Activated CD8-positive, alpha-beta memory T cell treated with anti-CD3 and anti-CD28 coated beads, Interleukin-2, amount 50 U/mL, for 4 hours (primary cell): ENCODE results near the gene RNF19B.

Experiments used
- DNase-seq: peaks from one replicate; pipeline ENCODE4 v3.0.0-alpha.2; 2020

RNF19B gene

DNA sequence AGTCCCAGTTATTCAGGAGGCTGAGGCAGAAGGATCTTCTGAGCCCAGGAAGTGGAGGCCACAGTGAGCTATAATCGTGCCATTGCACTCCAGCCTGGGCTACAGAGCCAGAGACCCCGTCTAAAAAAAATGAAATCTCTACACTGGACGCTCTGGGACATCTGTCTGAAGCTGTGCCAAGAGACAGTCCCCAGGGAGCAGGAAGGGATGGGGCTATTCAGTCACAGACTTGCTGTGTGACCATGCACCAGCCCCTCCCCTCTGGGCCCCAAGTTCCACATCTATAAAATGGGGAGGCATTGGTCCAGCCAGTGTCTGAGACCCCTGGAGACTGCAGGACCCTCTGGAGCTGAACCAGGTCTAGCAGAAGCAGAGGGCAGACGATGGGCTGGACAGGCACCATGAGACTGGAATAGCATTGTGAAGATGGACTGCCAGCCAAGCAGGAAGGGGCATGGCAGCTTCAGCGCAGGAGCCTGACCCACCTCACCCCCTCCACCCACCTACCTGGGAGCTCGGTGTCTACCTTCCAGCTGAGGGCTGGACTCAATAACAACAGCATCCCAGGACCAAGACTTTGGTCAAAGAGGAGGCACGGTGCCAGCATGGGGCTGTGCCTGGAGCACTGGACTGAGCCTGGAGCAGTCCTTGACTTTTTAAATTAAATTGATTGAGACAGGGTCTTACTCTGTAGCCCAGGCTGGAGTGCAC lies 64.9 kb downstream of the RNF19B start:
- DNase-seq: no peak

DNA sequence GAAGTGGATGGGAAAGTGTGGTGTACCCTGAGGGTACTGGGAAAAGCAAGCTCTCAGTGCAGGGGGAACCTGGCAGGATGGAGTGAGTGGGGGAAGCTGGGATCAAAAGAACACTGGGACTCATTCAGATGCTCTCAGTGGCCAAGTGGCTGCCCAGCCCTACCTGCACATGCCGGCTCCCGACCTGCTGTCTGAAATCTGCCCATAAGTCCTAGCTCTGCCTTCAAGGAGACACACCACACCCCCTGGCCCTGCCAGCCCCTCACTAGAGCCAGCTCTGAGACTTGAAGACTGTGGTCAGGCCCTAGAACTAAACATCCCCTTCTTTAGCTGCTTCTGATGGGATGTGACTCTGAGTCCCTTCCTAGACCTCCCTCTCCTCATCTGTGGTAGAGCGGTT lies 65.7 kb downstream of the RNF19B start:
- no peak for DNase-seq

- DNase-seq: no peak
Measured at GRCh38 chr1:32898056-32898455, 66.6 kb downstream of the RNF19B start.

DNA sequence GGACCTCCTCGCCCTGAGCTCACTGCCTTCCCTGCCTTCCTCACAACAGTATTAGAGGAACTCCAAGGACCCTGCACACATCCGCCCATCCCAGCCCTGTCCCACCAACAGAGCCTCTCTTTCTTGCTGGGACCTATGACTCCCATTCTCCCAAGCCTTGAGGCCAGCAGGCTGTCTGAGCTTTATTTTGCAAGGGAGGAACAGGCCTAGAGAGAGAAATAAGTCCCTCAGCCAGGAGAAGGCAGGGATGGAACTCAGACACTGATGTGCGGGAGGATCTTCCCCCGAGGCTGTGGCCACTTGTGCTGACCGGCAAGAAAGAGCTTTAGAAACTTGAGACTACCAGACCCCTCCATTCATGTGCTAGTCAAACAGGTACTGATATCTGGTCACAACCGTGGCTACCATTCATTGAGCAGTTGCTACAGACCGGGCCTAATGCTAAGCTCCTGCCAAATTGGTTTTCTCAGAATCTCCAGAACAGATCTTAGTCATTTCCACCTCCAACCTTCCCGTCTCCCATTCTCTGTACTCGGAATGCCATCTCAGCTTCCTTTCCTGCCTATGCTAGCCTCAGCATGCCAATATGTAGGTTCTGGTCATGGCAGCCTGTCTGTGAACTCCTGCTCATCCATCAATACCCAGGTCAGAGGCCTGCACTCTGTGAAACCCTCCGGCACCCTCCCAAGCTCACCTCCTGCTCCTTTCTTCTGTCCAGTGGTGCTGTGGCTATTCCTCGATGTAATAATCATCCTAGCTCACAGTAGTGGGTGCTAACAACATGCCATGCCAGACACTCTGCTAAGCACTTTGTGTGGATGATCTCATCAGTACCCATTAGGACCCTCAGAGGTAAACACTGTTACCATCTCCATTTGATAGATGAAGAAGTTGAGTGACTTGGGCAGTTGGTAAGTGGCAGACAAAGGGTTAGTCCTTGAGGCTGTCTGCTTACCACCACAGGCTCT lies 67.2 kb downstream of the RNF19B start:
- no peak for DNase-seq

GRCh38 chr1:32896451-32896850 lies 68.2 kb downstream of the RNF19B start:
- DNase-seq: no peak

DNA sequence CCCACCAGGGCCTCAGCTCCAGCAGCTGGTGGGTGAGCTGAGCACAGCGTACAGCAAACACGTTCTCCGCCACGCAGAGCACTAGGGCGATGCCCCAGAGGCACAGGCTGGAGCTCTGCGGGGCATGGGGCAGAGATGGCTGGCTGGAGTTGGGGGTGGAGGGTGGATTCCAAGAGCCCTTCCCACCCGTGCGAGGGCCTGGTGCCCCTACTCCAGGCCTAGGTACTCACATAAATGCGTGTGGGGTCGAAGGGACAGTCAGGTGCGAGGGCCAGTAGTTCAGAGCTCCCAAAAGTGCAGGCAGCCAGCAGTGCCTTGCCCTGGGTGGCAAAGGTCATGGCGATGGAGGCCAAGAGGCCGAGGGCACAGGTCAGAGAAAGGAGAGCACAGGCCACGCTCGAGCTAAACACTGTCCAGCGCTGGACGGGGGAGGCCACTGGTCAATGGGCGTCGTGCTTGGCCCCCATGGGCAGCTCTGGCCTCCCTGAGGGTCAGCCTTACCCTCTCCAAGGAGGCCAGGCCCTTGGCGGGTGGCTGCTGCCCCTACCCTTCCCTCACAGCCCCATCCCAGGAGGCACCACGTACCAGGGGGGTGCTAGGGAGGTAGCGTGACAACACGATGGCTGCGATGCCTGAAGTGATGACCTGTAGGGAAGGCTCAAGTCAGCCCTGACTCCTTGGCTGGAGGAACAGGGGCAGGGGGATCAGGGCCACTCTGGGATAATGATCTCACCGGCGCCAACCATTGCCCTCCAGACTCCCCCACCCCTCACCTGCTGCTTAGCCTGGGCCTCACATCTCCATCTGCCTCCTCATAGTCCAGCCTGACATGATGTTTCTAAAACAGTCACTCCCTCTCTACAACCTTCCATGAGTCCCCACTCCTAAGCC lies 69.0 kb downstream of the RNF19B start:
- no peak for DNase-seq

DNA sequence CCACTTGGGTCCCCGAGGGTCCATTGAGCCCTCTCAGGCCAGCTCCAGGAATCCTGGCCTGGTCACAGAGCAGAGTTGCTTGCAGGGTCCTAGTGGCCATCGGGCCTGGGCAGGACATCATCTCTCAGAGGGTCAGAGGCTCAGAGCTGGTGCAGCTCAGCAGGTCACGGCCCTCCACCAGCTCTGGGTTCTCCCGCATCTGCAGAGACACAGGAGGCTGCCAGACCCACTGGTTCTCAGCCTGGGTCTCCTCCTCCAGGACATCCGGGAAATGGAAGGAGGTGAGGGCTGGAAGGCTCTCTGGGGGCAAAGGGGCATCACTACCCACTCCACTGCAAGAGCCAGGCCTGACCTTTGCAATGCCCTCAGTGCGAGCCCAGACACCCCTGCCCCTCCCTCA lies 69.9 kb downstream of the RNF19B start:
- no peak for DNase-seq

- DNase-seq: no peak
Measured at GRCh38 chr1:32894019-32894600, 70.5 kb downstream of the RNF19B start.

GRCh38 chr1:32893198-32894018 lies 71.2 kb downstream of the RNF19B start:
- DNase-seq: no peak

DNA sequence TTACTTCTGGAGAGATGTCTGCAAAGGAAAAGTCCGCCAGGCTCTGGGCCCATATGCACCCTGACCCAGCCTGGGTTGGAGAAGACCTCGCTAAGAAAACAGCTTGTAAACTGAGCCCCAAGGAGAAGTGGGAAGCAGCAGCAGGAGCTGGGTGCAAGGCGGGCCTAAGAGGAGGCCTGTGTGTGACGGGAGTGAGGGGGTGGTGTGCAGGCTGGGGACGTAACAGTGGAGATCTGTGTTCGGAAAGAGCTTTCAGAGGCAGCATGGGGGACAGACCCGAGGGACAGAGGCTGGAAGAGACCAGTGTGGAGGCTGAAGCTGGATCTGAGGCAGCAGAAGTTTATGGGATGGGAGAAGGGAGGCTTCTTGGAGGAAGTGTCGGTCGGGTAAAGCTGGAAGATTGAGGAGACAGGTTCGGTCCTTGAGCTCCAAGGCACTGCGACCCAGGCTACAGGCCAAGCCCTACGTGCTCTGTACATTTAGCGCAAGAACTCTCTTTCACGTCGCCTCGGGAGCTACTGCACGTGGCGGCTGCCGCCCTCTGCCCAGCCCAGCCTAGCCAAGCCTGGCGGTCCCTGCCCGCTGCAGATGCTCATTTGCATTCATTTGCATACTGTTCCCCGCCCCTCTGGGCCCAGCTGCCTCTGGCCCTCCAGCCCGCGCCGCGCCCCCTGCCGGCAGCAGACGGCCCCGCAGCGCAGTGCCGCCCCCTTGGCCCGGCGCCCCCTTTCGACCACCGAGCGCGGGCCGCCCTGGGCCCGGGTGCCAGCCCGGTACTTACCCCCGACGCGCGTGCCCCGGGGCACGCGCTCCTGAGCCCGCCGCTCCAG lies 72.0 kb downstream of the RNF19B start:
- DNase-seq: peak; percentile 42

GRCh38 chr1:32891630-32892029 lies 73.0 kb downstream of the RNF19B start:
- no peak for DNase-seq

DNA sequence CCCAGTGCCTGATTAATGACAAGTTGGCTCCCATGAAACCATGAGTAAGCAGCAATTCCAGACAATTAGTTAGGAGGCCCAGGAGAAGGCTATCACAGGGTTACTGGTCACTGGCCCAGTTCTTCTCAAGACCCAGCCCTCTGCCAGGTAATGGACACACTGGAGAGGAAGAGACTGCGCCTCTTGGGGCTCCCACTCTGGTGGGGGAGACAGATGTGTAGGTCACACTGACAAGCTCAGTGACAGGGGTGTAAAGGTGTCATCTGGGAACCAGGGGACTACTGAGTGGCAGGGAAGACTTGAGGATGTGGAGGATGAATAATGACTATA lies 73.4 kb downstream of the RNF19B start:
- no peak for DNase-seq

GRCh38 chr1:32890516-32891240 lies 73.9 kb downstream of the RNF19B start:
- no peak for DNase-seq

DNA sequence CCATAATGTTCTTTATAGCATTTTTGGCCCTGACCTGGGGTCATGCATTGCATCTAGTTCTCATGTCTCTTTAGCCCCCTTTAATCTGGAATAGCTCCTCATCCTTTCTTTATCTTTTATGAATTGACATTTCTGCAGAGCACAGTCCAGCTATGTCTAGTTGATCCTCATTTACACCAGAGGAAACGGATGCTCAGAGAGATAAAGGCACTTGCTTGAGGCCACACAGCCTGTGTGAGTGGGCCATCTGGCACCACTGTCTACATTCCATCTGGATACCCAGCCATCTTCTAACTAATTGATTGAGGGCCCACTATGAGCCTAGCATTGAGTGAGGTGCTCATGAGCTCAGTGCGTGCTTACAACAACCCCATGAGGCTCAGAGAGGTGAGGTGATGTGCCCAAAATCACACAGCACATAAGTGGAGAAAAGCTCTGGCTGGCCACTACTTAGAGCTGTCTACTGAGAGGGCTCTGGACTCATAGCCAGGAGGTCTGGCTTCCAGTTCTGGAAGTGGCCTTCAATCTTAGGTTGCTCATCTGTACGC lies 74.8 kb downstream of the RNF19B start:
- DNase-seq: no peak

DNA sequence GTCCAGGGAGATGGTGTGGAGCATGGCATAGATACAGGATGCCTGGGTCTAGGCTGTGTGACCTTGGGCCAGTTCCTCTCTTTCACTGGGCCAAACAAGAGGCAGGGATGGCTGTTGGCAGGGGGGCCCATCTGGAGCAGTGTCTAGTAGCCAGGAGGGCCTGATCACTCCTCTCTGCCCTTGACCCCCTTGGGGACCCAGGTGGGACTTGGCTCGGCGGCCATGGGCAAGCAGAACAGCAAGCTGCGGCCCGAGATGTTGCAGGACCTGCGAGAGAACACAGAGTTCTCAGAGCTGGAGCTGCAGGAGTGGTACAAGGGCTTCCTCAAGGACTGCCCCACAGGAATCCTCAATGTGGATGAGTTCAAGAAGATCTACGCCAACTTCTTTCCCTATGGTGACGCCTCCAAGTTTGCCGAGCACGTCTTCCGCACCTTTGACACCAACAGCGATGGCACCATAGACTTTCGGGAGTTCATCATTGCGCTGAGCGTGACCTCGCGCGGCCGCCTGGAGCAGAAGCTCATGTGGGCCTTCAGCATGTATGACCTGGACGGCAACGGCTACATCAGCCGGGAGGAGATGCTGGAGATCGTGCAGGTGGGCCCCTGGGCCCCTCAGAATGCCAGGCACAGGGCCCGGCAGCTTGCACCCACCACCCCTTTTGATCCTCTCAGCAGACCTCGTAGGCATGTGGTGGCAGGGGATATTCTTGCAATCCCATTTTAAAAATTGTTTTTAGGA lies 75.8 kb downstream of the RNF19B start:
- no peak for DNase-seq

GRCh38 chr1:32888134-32888533 lies 76.5 kb downstream of the RNF19B start:
- no peak for DNase-seq

DNA sequence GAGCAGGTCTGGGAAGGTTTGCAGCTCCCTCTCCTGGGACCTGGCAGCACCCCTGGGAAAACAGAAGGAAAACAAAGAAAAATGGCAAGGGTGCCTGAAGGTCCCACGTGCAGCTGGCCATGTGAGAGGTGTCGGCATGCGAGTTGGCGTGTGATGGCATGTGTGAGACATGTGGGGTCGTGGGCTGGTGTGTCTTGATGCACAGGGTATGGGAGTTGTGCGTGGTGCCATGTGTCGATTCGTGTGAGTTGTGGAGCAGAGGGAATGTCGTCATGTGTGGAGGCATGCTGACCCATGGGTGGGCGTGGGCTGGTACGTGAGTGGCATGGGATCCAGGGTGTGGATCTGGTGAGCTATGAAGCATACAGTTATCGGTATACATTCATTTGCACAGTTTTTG lies 77.0 kb downstream of the RNF19B start:
- no peak for DNase-seq

DNA sequence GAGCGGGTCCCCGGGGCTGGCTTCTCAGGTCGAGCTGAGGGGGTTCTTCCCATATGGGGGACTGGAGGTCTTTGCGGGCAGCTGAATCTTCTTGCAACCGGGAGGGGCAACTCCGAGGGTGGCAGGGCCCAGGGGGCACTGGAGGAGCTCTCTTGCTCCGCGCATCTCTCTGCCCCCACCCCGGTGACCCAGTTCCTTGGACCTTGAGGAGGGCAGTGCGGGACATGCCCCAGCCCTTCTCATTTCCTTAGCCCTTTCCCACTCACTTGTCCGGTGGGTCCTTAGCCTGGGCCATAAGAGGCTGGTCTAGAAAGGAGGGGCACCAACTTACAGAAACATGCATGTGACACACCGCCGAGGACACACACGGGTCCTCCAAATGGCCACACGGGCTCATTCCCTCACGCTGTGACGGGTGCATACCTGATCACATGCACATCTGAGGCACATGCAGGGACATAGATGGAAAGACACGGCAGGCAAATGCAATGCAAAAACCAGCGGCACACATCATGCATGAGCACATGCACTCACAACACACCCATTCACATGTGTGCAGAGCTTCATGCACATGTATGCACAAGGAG lies 77.7 kb downstream of the RNF19B start:
- no peak for DNase-seq
